ENCODE measurements around the gene CPEB3.

GRCh38 chr10:92207061-92207460 is 83.8 kb downstream of the CPEB3 start:
- no peak for TF ChIP-seq CTCF (IDR thresholded peaks at IDR 0.05; ENCODE audit: low read length)
- TF ChIP-seq EZH2 (IDR thresholded peaks at IDR 0.05; ENCODE audit: borderline replicate concordance, low read length) = no peak
